ENCODE measurements around the gene IFT81.
"Not testable (repeated sequence)": the region's sequence is repeated elsewhere in the genome, so short reads cannot be mapped to it uniquely, and the experiment has no call there.

IFT81 gene

GRCh38 chr12:110211639-110212536 lies 87.7 kb downstream of the IFT81 start:
- not testable (repeated sequence) for DNase-seq

- DNase-seq = no peak
Observed at GRCh38 chr12:110217996-110218674, 94.0 kb downstream of the IFT81 start.

- DNase-seq = no peak
Observed at GRCh38 chr12:110222027-110222426, 97.9 kb downstream of the IFT81 start.

GRCh38 chr12:110222433-110222832 lies 98.3 kb downstream of the IFT81 start:
- no peak for DNase-seq

- no peak for DNase-seq
Observed at GRCh38 chr12:110223777-110224378, 99.7 kb downstream of the IFT81 start.

GRCh38 chr12:110224379-110225304 lies 100.5 kb downstream of the IFT81 start:
- DNase-seq = no peak

- no peak for DNase-seq
Observed at GRCh38 chr12:110227138-110227537, 103.0 kb downstream of the IFT81 start.

GRCh38 chr12:110228348-110228747 lies 104.2 kb downstream of the IFT81 start:
- not testable (repeated sequence) for DNase-seq

GRCh38 chr12:110228756-110229155 lies 104.6 kb downstream of the IFT81 start:
- no peak for DNase-seq

- no peak for DNase-seq
Observed at GRCh38 chr12:110229409-110229808, 105.3 kb downstream of the IFT81 start.

GRCh38 chr12:110230655-110231054 lies 106.5 kb downstream of the IFT81 start:
- DNase-seq = no peak

GRCh38 chr12:110233212-110233903 lies 109.2 kb downstream of the IFT81 start:
- DNase-seq = no peak

- no peak for DNase-seq
Observed at GRCh38 chr12:110234331-110234751, 110.2 kb downstream of the IFT81 start.

- DNase-seq = no peak
Observed at GRCh38 chr12:110234755-110235154, 110.6 kb downstream of the IFT81 start.

- no peak for DNase-seq
Observed at GRCh38 chr12:110235383-110235782, 111.2 kb downstream of the IFT81 start.

GRCh38 chr12:110243227-110243626 lies 119.1 kb downstream of the IFT81 start:
- DNase-seq = no peak

- DNase-seq = no peak
Observed at GRCh38 chr12:110244372-110244771, 120.2 kb downstream of the IFT81 start.

GRCh38 chr12:110244829-110245228 lies 120.7 kb downstream of the IFT81 start:
- no peak for DNase-seq

GRCh38 chr12:110245369-110245772 lies 121.2 kb downstream of the IFT81 start:
- DNase-seq = peak; percentile 60

GRCh38 chr12:110246636-110247339 lies 122.6 kb downstream of the IFT81 start:
- DNase-seq = no peak

Measured in activated CD4-positive, alpha-beta T cell treated with anti-CD3 and anti-CD28 coated beads, Interleukin-10, Interleukin-2, amounts not matched to agents 100 ng/mL and 50 ng/mL, durations not matched to agents 16 hours and 8 hours (primary cell).